ENCODE results near the gene QSER1. TPM values are rescaled to one million over a fixed set of nuclear protein-coding genes. Genes with fewer than 3 reads are reported as not detected.

QSER1 gene
- total RNA-seq, 1 donor from 2014 or later: 21.6 TPM

GRCh38 chr11:32913445-32913844 lies 20.8 kb downstream of the QSER1 start:
- TF ChIP-seq CTCF (IDR thresholded peaks at IDR 0.05; ENCODE audit: insufficient read depth, low read length, poor library complexity, severe bottlenecking): no peak
- no peak for DNase-seq (ENCODE audit: low read depth)
- Histone ChIP-seq H3K4me3 (ENCODE audit: low read depth, low read length) (no peak overlapping the region), H3K36me3 (ENCODE audit: control insufficient read depth, insufficient read depth, low read length) (no peaks in the 10 kb centered on the region), H3K27me3 (ENCODE audit: control insufficient read depth, insufficient read depth, low read length) (no peaks in the 10 kb centered on the region)

GRCh38 chr11:32916361-32916760 lies 23.8 kb downstream of the QSER1 start:
- Histone ChIP-seq H3K27me3 (ENCODE audit: control insufficient read depth, insufficient read depth, low read length) (no peaks in the 10 kb centered on the region), H3K36me3 (ENCODE audit: control insufficient read depth, insufficient read depth, low read length) (no peaks in the 10 kb centered on the region), H3K4me3 (ENCODE audit: low read depth, low read length) (no peak overlapping the region)
- no peak for TF ChIP-seq CTCF (IDR thresholded peaks at IDR 0.05; ENCODE audit: insufficient read depth, low read length, poor library complexity, severe bottlenecking)
- DNase-seq (ENCODE audit: low read depth): no peak

GRCh38 chr11:32916994-32917393 lies 24.4 kb downstream of the QSER1 start:
- TF ChIP-seq CTCF (IDR thresholded peaks at IDR 0.05; ENCODE audit: insufficient read depth, low read length, poor library complexity, severe bottlenecking): no peak
- Histone ChIP-seq H3K4me3 (ENCODE audit: low read depth, low read length) (no peak overlapping the region), H3K36me3 (ENCODE audit: control insufficient read depth, insufficient read depth, low read length) (no peaks in the 10 kb centered on the region), H3K27me3 (ENCODE audit: control insufficient read depth, insufficient read depth, low read length) (no peaks in the 10 kb centered on the region)
- no peak for DNase-seq (ENCODE audit: low read depth)

GRCh38 chr11:32918427-32918826 lies 25.8 kb downstream of the QSER1 start:
- TF ChIP-seq CTCF (IDR thresholded peaks at IDR 0.05; ENCODE audit: insufficient read depth, low read length, poor library complexity, severe bottlenecking): no peak
- no peaks in the 10 kb centered on the region for H3K36me3 ChIP-seq (ENCODE audit: control insufficient read depth, insufficient read depth, low read length)
- no peaks in the 10 kb centered on the region for H3K27me3 ChIP-seq (ENCODE audit: control insufficient read depth, insufficient read depth, low read length)
- H3K4me3 ChIP-seq (ENCODE audit: low read depth, low read length): no peak overlapping the region
- DNase-seq (ENCODE audit: low read depth): no peak

- H3K36me3 ChIP-seq (ENCODE audit: control insufficient read depth, insufficient read depth, low read length): no peaks in the 10 kb centered on the region
- H3K4me3 ChIP-seq (ENCODE audit: low read depth, low read length): no peak overlapping the region
- H3K27me3 ChIP-seq (ENCODE audit: control insufficient read depth, insufficient read depth, low read length): no peaks in the 10 kb centered on the region
- DNase-seq (ENCODE audit: low read depth): no peak
- TF ChIP-seq CTCF (IDR thresholded peaks at IDR 0.05; ENCODE audit: insufficient read depth, low read length, poor library complexity, severe bottlenecking): no peak
Observed at GRCh38 chr11:32919338-32919737, 26.7 kb downstream of the QSER1 start.

GRCh38 chr11:32920570-32920969 lies 28.0 kb downstream of the QSER1 start:
- Histone ChIP-seq H3K4me3 (ENCODE audit: low read depth, low read length) (no peak overlapping the region), H3K27me3 (ENCODE audit: control insufficient read depth, insufficient read depth, low read length) (no peaks in the 10 kb centered on the region), H3K36me3 (ENCODE audit: control insufficient read depth, insufficient read depth, low read length) (no peaks in the 10 kb centered on the region)
- no peak for DNase-seq (ENCODE audit: low read depth)
- TF ChIP-seq CTCF (IDR thresholded peaks at IDR 0.05; ENCODE audit: insufficient read depth, low read length, poor library complexity, severe bottlenecking): no peak

Measured in kidney epithelial cell (primary cell).